ENCODE results near the gene CHCHD4.
"Not testable (repeated sequence)": the region's sequence is repeated elsewhere in the genome, so short reads cannot be mapped to it uniquely, and the experiment has no call there.

The CHCHD4 gene

GRCh38 chr3:14077310-14077709 is 47.4 kb downstream of the CHCHD4 start:
- no peak for DNase-seq (ENCODE audit: low spot score)
- no peak for TF ChIP-seq CTCF (IDR thresholded peaks at IDR 0.05; ENCODE audit: extremely low read depth, insufficient read depth, missing control alignments)
- in situ Hi-C loops (cut with MboI; ENCODE audit: low pct_unique_long_range_greater_than_20kb, low sequenced_read_pairs, unreplicated experiment): no loop called here

GRCh38 chr3:14075233-14075632 is 49.4 kb downstream of the CHCHD4 start:
- in situ Hi-C loops (cut with MboI; ENCODE audit: low pct_unique_long_range_greater_than_20kb, low sequenced_read_pairs, unreplicated experiment); DNase-seq (ENCODE audit: low spot score): not testable (repeated sequence)

- no peak for TF ChIP-seq CTCF (IDR thresholded peaks at IDR 0.05; ENCODE audit: extremely low read depth, insufficient read depth, missing control alignments)
- in situ Hi-C loops (cut with MboI; ENCODE audit: low pct_unique_long_range_greater_than_20kb, low sequenced_read_pairs, unreplicated experiment): no loop called here
- DNase-seq (ENCODE audit: low spot score): no peak
Measured at GRCh38 chr3:14064910-14065309, 59.8 kb downstream of the CHCHD4 start.

- no peak for DNase-seq (ENCODE audit: low spot score)
- in situ Hi-C loops (cut with MboI; ENCODE audit: low pct_unique_long_range_greater_than_20kb, low sequenced_read_pairs, unreplicated experiment): no loop called here
- no peak for TF ChIP-seq CTCF (IDR thresholded peaks at IDR 0.05; ENCODE audit: extremely low read depth, insufficient read depth, missing control alignments)
Measured at GRCh38 chr3:14063152-14063551, 61.5 kb downstream of the CHCHD4 start.

Data from GM13977 (cell line).